ENCODE data around the gene GSK3B.
"Not testable (repeated sequence)": the region's sequence is repeated elsewhere in the genome, so short reads cannot be mapped to it uniquely, and the experiment has no call there.

- not testable (repeated sequence) for TF ChIP-seq REST (IDR thresholded peaks at IDR 0.05; ENCODE audit: unreplicated experiment); EZH2phosphoT487 (IDR thresholded peaks at IDR 0.05; ENCODE audit: unreplicated experiment); ZNF331 (CRISPR knock-in tag; IDR thresholded peaks at IDR 0.05; ENCODE audit: low read depth); CTCF (conservative IDR thresholded peaks at IDR 0.05; ENCODE audit: low read depth in 2 of 2); POLR2AphosphoS5 (IDR thresholded peaks at IDR 0.05; ENCODE audit: low read depth); EZH2 (IDR thresholded peaks at IDR 0.05; ENCODE audit: low read depth, unreplicated experiment); NANOG (IDR thresholded peaks at IDR 0.05; ENCODE audit: borderline replicate concordance); ETS1 (IDR thresholded peaks at IDR 0.05); CREB1 (CRISPR knock-in tag; IDR thresholded peaks at IDR 0.05; ENCODE audit: low read depth); ZNF114 (CRISPR knock-in tag; IDR thresholded peaks at IDR 0.05); JUNB (IDR thresholded peaks at IDR 0.05; ENCODE audit: unreplicated experiment); STAT1 (IDR thresholded peaks at IDR 0.05; ENCODE audit: unreplicated experiment)
Observed at GRCh38 chr3:119986812-119987211, 107.4 kb downstream of the GSK3B start.

All from GM23338 (cell line).